Prostate gland (tissue), 2 donors: Measurements from ENCODE around the gene LRP2.
"Not testable (repeated sequence)": the region's sequence is repeated elsewhere in the genome, so short reads cannot be mapped to it uniquely, and the experiment has no call there.

Experiments used
- POLR2A ChIP-seq: fragments of 450-650 bp; IDR thresholded peaks from one replicate; pipeline ENCODE4 v1.6.1; 2016; ENCODE audit warnings: antibody characterized with exemption, mild to moderate bottlenecking
- TF ChIP-seq, protein P1 (sequence below), 4 experiments: fragments of 200-600 bp in 2 of 4; fragments of 450-650 bp in 2 of 4; sonication (generic) in 2 of 4; IDR thresholded peaks; 1 replicate in 3 of 4; 2 replicates in 1 of 4; pipeline ENCODE4 v1.5.1; 2016 to 2019; ENCODE audit warnings: antibody characterized with exemption in 4 of 4, mild to moderate bottlenecking in 2 of 4, moderate library complexity in 2 of 4

DNA sequence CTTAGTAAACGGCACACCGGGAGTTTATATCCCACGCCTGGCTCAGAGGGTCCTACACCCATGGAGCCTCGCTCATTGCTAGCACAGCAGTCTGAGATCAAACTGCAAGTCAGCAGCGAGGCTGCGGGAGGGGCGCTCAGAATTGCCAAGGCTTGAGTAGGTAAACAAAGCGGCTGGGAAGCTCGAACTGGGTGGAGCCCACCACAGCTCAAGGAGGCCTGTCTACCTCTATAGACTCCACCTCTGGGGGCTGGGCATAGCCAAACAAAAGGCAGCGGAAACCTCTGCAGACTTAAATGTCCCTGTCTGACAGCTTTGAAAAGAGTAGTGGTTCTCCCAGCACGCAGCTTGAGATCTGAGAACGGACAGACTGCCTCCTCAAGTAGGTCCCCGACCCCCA is 37.2 kb upstream of the LRP2 start:
- TF ChIP-seq POLR2A: not testable (repeated sequence)
- TF ChIP-seq, protein P1, sequence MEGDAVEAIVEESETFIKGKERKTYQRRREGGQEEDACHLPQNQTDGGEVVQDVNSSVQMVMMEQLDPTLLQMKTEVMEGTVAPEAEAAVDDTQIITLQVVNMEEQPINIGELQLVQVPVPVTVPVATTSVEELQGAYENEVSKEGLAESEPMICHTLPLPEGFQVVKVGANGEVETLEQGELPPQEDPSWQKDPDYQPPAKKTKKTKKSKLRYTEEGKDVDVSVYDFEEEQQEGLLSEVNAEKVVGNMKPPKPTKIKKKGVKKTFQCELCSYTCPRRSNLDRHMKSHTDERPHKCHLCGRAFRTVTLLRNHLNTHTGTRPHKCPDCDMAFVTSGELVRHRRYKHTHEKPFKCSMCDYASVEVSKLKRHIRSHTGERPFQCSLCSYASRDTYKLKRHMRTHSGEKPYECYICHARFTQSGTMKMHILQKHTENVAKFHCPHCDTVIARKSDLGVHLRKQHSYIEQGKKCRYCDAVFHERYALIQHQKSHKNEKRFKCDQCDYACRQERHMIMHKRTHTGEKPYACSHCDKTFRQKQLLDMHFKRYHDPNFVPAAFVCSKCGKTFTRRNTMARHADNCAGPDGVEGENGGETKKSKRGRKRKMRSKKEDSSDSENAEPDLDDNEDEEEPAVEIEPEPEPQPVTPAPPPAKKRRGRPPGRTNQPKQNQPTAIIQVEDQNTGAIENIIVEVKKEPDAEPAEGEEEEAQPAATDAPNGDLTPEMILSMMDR (IDR thresholded peaks at IDR 0.05): not testable (repeated sequence)
